HG03460 (cell line): ENCODE data around the gene GLB1L2.

ENCODE experiments used
- ATAC-seq: cut with Tn5 transposase; IDR thresholded peaks from one replicate; pipeline ENCODE4 v1.9.1; 2021; ENCODE audit not compliant: unreplicated experiment

GLB1L2 gene

DNA sequence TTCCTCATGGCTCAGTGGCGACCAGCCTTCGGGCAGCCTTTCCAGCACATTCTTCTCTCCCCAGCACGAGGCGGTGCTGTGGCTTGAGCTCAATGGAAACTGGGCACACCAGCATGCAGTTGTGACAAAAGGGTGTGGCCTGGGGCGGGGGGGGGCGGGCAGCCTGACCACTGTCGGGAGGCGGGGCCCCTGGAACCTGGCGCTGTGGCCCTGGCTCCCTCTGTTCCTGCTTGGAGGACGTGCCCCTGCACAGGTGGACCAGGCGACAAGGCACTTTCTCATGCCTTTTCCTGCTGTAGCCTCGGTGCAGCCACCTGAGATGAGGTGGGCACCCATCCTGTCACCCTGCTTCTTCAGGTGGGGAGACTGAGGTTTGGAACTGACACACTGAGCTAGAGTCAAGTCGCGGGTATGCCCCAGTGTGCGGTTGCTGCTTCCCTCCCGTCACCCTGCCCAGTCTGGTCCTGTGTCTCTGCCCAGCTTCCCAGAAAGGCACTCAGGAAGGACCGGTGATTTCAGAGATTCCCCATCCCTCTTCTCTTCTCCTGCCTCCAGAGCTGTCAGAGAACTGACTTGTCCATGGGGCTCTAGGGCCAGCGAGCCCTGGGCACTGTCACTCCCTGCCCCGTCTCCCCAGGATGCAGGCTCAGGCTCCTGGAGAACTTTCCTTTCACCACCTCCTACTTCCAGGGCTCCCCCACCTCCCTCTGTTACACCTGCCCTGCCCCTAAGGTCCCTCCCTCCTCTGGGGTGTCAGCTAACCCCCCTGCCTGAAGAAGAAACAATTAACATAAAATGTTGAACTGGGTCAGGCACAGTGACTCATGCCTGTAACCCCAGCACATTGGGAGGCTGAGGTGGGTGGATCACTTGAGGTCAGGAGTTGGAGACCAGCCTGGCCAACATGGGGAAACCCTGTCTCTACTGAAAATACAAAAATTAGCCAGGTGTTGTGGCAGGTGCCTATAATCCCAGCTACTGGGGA, 70.3 kb downstream of the GLB1L2 start:
- no peak for ATAC-seq

DNA sequence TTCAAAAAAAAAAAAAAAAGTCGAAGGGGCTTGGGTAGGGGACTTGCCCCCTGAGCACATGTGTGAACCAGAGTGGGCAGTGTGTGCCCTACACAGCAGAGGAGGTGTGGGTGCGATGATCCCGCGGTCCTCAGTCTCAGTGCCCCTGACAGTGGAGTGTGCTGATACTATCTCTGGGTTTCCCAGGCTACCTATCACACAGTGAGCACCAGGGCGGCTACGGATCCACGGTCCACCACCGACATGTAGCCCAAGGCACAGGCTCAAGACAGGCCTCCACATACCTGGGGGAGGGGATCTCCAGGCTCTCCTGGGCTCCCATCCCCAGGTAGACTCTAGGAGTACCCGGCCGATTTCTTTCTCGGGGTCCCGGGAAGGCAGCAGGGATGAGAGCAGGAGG, 71.1 kb downstream of the GLB1L2 start:
- ATAC-seq: no peak

DNA sequence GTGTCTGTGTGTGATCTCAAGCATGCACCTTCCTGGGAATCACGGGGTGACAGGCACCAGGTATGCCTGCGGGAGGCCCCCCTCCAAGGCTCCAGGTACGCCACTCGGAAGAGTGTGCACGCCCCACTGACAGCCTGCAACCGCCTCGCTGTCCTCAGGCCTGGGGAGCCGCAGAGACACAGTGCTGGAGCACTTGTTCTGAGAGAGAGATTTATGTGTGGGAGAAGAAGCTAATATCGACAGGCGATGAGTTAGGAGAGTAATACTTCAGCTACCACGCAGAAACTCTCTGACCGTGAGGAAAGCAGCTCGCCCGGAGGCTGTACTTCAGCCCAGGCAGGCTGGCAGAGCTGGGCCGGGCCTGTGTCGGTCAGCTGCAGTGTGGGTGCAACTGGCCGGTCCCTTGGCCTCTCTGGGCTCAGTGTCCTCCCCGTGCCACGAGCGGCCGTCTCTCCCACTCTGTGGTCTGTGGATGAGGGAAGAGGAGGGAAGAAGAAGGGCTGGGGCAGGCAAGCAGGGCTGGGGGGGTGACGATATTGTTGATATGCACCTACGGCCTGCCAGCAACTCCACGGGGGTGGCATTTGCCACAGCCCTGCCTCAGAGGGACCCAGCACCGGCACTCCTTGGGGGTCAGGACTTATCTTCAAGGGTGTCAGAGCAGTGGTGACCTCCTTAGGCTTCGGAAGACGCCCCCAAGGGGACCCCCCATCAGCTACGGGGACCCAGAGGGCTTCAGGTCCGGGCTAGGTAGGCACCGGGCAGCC, 73.0 kb downstream of the GLB1L2 start:
- ATAC-seq: no peak

DNA sequence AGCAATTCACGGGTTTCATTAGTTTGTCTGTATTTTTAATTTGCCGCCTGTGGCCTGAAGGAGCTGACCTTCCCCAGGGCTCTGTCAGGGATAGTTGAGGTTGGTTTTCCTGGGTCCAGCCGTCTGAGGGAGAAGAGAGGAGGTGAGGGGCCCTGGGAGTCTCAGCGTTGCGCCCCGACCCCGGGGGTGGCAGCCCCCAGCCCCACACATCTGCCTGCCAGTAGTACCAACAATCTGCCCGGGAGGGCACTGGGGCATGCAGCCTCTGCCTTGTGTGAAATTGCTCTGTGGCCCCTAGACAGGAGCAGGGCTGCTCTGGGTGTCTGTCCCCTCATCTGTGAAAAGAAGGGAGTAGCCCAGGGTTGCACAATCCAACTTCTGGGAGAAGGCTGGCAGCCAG, 73.6 kb downstream of the GLB1L2 start:
- ATAC-seq: no peak

DNA sequence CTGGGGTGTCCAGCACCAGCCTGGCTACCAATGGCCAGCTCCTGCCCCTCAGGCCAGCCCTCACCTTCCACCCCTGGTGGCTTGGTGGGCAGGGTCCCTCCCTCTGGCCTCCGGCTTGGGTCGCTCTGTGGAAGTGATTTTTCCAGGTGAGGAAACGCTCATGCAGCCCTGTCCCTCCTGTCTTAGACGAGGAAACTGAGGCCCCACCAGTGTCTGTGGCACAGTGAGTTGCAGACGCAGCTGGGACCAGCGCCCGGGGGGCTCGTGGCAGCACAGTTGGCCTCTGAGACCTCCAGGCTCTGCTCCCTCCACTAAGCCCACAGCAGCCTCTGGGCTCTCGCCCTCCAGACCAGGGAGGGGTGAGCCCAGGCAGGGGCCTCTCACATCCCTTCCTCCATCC, 74.1 kb downstream of the GLB1L2 start:
- ATAC-seq: no peak

DNA sequence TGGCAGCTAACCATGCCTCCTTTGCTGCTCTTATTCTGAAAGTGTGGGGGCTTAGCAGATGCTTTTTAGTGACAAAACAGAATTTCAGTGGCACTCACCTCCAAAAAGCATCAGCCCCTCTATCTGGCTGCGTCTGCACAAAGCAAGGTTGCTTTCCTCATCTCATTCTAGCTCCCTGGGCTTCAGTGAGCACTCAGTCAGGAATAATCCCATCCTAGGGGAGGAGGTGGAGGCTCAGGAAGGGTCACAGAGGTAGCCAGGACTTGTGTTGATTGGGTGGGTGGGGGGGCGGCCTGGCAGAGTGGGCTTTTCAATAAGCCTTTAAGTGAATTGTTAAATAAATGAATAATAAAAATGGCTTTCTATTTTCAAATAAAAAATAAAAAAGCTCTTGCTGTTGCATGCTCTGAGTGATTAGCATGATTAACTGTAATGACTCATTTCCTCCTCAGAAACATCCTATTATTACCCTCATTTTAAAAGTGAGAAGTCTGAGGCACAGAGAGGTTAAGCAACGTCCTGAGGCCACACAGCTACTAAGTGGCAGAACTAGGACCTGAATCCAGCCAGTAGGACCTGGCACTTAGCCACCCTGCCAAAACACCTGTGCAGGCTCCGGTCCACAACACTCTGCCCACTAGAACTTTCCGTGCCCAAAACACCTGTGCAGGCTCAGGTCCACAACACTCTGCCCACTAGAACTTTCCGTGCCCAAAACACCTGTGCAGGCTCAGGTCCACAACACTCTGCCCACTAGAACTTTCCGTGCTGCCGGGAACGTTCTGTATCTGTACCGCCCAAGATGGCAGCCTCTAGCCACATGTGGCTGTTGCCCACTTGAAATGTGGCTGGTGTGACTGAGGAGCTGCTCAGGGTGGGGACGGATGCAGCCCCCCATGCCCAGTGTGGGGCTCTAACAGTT, 74.7 kb downstream of the GLB1L2 start:
- no peak for ATAC-seq

DNA sequence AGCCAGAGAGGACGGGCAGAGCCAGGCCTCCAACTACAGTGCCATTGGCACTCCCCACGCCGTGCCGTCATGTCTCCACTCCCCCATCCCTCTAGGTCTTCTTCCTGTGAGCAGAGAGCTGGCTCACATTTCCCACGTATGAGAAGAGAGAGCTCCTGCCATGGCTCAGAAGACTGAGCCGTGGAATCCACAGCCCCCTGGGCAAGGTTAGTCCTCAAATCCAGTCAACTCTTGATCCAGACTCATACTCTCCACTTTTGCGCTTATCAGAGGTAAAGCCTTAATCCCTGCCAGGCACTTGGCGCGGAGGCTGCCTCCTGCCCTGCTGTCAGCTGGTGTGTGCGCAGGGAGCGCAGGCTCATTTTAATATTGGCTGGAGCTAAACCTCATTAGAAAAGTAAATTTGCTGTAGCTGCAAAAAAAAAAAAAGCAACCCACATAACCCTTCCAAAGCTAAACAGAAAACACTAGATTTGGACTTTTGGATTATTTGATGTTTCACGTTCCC, 75.6 kb downstream of the GLB1L2 start:
- no peak for ATAC-seq

DNA sequence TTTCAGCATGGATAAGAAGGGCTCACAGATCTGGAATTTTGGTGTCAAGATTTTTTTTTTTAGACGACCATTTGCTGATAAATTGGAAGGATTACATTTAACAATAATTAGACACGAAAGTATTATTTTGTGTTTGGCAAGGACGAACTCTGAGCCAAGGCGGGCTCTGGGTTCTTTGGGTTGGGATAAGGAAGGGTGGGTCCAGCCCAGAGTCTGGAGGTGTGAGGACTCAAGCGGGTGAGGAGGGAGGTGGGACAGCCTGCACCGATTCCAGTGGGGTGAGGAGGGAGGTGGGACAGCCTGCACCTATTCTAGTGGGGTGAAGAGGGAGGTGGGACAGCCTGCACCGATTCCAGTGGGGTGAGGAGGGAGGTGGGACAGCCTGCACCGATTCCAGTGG, 76.1 kb downstream of the GLB1L2 start:
- no peak for ATAC-seq

DNA sequence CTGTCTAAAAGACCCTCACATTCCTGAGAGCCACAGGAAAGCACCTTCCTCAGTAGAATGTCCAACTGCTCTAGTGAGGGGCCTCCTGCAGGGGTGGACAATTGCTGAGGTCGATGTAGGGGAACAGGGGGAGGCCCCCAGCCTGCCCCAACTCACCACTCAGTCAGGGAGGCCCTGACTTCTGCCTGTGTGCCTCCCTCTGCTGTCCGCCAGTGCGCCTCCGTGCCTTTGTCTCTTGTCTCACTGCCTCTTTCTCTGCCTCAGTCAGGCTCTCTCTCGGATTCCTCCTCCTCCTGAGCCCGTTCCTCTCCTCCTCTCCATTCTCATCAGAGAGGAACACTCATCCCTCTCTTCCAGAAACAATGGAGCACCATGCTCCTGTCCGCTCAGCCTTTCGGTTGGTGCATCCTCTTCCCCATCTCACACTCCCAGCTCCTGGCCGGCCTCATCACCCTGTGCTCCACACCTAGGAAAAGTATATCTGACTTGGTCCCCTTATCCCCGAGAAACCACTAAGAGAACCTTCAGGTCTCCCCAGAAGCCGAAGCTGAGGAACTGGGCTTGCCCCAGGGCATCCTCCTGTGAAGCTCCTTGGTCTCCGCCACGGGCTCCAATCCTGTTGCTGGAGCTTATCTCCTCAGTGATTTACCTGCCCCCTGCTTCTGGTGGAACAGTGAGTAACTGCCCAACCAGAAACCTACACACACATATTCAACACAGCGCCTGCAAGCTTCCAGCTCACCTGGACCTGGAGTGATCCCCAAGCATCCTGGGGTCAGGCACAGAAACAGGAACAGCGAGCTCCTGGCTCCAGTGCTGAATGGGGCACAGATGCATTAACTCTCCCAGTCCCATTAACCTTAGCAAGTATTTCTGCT, 78.0 kb downstream of the GLB1L2 start:
- no peak for ATAC-seq

DNA sequence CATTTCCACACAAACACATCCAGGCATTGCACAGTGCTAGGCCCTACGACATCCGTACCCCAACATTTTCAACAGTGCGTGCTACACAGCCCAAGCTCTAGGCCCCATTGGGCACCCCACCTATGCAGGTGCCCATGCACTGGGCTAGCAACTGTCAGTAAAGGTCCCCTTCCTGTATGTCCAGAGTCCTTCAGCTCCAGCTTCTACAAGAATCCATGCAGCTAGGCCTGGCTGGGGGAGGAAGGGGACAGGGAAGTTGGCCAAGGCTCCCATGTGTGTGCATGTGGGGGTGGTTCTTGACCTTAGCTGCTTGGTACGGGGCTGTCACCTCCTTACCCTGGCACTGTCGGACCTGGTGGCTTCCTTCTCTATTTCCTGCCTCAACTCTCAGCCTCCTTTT, 79.0 kb downstream of the GLB1L2 start:
- ATAC-seq: no peak

DNA sequence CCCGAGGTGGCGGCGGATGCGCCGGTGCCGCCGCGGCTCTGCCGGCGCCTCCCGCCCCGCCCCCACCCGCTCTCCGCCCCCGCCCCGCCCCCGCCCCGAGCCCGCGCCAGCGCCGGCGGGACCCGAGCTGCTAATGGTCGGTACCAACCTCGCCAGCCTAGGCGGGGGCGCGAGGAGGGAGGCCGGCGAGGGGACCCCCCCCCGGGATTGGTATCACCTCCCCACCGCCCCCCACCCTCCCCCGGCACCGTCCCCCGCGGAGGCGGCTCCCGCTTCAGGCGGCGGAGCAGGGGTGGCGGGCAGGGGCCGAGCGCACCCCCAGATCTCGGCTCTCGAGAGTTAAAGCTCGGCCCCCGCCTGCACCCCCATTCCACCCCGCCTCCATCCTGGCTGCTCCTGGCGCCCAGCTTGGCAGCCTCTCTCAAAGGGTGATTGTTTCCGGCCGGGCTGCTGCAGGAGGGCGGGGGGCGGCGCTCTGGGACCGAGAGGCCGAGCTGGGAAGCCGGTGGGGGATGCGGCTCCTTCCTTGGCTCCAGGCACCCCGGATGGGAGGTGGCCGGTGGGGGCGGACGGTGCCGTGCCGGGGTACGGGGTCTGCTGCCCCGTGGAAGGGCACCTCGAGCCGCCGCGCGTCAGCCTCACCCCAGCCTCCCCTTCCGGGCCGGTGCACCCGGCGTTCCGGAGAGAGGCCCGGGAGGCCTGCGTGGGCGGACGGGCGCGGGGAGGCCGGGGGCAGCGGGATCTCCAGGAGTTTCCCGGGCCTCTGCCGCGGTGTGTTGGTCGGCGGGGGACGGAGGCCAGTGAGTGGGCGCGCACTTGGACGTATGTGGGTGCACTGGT, 80.6 kb downstream of the GLB1L2 start, which contains the start of gene B3GAT1:
B3GAT1 (minus strand) TSS at position 40 of the 840 bp plus-strand sequence. CDS start 24,583 bp downstream, outside the sequence.
- no peak for ATAC-seq

DNA sequence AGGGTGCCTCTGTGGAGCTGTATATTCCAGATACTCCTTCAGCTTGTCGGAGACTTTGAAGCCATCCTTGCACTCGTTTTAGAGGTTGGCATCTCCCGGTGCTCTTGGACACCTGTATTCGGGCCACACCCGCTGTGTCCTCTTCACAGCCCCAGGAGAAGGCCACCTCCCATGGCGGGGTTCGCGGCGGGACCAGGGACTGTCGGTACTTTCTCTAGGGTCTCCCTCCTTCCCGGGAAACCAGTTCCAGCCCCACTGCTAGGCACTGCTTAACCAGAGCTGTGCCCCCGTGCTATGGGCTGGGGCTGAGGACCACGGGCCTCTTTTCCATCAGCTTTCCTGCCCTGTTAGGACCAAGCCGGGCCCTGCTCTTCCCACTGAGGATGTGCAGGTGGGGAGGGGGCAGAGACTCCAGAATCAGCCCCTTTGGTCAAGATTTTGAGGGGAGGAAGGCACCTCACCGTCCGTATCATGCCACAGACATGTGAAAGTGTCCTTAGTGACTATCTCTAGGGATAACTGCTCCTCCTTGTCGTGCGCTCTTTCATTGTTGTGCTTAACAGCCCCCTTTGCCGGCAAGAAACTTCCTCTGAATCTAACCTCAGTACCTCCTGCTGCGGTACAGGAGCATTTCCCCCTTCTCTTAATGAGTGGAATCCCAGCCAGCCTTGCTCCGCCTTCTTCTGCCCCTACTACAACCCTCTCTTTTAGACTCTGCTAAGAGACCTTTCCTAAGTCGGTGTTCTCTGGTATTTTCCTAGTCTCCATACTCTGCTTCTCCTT, 81.4 kb downstream of the GLB1L2 start:
- no peak for ATAC-seq

DNA sequence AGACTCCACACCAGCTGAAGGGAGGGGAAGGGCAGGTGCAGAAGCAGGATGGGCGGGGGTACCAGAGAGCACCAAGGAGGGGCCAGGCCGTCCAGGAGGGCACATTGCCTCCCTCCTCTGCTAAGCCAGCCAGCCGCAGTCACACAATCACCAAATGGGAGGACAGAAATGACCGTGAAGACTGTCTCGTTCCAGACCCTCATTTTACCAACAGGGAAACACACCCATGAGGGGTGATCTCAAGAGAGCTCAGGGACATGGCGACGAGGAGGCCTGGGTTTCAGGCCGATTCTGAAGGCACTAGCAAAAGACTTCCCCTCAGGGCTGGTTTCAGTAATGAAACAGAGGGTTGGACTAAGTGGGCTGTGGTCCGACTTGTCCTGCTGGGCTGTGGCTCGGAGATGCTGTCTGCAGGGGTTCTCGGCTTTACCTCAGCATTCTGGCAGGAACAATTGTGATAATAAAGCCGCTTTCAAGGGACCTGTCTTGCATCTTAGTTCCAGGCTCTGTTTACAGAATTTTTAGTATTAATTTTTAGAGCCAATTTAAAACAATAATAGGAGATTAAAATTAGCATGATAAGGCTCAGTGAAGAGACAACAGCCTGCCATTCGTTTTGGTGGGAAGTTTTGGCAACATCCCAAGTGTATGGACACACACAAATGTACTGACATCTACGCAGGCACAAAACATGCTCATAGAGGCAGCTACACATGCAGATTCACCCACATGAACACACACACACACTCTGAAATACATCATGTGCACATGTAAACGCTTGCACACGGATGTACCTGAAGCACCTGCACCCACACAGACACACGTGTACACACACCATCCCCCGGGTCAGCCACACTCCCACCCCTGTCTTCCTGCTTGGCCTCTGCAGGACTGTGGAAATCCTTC, 82.3 kb downstream of the GLB1L2 start:
- ATAC-seq: no peak

DNA sequence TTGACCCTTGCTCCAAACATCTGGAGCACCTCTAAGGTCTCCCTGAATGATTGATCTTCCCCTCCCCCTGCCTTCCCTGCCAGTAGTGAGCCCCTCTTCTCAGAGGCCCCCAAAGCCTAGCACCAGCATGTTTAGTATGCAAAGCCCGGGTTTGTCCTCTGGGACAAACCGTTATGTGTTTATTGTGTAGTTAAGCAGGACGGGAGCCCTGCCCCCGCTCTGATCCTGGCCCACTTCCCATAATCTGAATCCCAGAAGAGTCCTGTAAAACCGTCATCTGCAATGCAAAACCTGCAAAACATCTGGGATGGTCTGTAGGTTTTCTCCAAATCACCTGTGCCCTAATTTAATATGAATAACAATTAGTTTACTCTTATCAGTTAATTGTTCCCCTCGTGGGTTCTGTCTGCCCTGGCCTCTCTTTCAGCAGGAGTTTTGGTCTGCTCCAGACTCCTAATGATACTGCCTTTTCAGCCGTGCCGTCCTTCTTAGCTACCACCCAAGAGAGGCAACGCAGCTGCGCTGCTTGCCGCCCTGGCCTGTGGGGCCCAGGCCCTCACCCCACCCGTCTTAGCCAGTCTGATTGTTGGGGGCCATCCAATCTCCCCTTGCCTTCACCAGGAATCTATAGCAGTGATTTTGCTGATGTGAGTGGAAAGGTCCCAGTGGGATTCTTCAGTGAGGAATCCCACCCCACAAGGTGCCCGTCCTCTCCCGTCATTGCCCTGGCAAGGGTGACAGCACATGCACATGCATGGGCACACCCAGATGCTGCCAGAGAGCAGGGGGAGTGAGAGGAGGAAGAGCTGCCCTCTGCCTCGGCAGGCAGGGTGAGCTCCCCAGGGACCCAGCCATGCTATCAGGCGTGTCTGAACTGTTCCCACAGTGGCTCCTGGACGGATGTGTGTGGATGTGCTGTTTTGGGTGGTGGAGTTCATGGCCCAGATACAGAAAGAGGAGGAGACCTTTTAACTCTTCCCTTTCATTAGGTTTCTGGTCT, 83.3 kb downstream of the GLB1L2 start:
- ATAC-seq: no peak

DNA sequence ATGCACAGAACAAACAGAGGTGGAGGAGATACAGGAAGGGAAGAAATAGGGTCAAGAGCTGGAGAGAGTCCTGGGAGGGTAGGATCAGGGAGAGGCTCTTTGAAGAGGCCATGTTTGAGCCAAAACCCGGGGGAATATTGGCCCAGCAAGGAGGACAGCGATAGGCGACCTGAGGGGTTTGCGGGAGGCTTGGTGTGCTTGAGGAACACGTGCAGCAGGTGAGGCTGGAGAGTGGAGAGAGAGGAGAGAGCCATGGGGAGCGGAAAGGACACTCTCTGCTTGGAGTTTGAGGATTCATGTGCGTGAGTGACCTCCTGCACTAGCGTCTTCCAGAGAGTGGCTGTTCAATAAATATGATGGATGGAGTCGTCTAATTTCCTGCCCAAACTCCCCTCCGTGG, 84.9 kb downstream of the GLB1L2 start:
- ATAC-seq: no peak
